K562 (cell line): ENCODE data around the gene ABHD18. TPM values are rescaled to one million over a fixed set of nuclear protein-coding genes. Genes with fewer than 3 reads are reported as not detected.
A peak's percentile ranks its signal among the peaks of the same experiment; 100 is the strongest.

ENCODE experiments used
- ARNT ChIP-seq, 2 experiments: fragments of 450-650 bp; IDR thresholded peaks; 2 replicates each; pipeline ENCODE4 v1.6.1; 2016; ENCODE audit warnings: mild to moderate bottlenecking in 1 of 2
- BCL6 ChIP-seq: fragments of 250-450 bp; sonication (Bioruptor Pico); IDR thresholded peaks from 2 replicates; pipeline ENCODE4 v1.4.0; 2020
- CBFA2T3 ChIP-seq: fragments of 450-650 bp; IDR thresholded peaks from 2 replicates; pipeline ENCODE4 v1.6.1; 2017
- CHCHD3 ChIP-seq: fragments of 250-450 bp; sonication (Bioruptor Pico); IDR thresholded peaks from 2 replicates; pipeline ENCODE4 v2.1.2; 2022; ENCODE audit warnings: mild to moderate bottlenecking
- CTBP1 ChIP-seq: fragments of 450-650 bp; IDR thresholded peaks from 2 replicates; pipeline ENCODE4 v1.6.1; 2016; ENCODE audit warnings: borderline replicate concordance
- FOXJ3 ChIP-seq: sonication (generic); formaldehyde crosslinking; IDR thresholded peaks from 2 replicates; pipeline ENCODE4 v1.4.0; 2020; ENCODE audit warnings: mild to moderate bottlenecking, missing genetic modification reagents
- HLTF ChIP-seq: fragments of 450-650 bp; IDR thresholded peaks from 2 replicates; pipeline ENCODE4 v1.6.1; 2016
- HMG20B ChIP-seq: fragments of 250-450 bp; sonication (Bioruptor Pico); IDR thresholded peaks from 2 replicates; pipeline ENCODE4 v1.5.0; 2021; ENCODE audit warnings: mild to moderate bottlenecking
- HNRNPL ChIP-seq: fragments of 200-400 bp; formaldehyde crosslinking; IDR thresholded peaks from 2 replicates; pipeline ENCODE4 v1.6.1; 2017; ENCODE audit warnings: low read depth, mild to moderate bottlenecking, low read length
- KAT7 ChIP-seq: sonication (generic); formaldehyde crosslinking; IDR thresholded peaks from 2 replicates; pipeline ENCODE4 v1.8.0; 2022; ENCODE audit warnings: missing genetic modification reagents, mild to moderate bottlenecking, borderline replicate concordance
- KDM1A ChIP-seq, 2 experiments: fragments of 450-650 bp; IDR thresholded peaks; 2 replicates each; pipeline ENCODE4 v1.6.1; 2016; ENCODE audit warnings: mild to moderate bottlenecking in 2 of 2
- L3MBTL2 ChIP-seq: fragments of 450-650 bp; IDR thresholded peaks from 2 replicates; pipeline ENCODE4 v1.6.1; 2016; ENCODE audit warnings: mild to moderate bottlenecking, moderate library complexity
- MCM3 ChIP-seq: fragments of 450-650 bp; IDR thresholded peaks from 2 replicates; pipeline ENCODE4 v1.6.1; 2016
- MTA3 ChIP-seq: fragments of 450-650 bp; formaldehyde crosslinking; IDR thresholded peaks from 2 replicates; pipeline ENCODE4 v1.6.1; 2017; ENCODE audit warnings: mild to moderate bottlenecking, borderline replicate concordance
- NELFE ChIP-seq: IDR thresholded peaks from 2 replicates; pipeline ENCODE4 v1.6.1; 2011; ENCODE audit warnings: mild to moderate bottlenecking; ENCODE audit not compliant: insufficient read depth, insufficient read length
- RBBP5 ChIP-seq: fragments of 200-600 bp; sonication (generic); IDR thresholded peaks from 2 replicates; pipeline ENCODE4 v1.6.1; 2012; ENCODE audit warnings: borderline replicate concordance, mild to moderate bottlenecking, low read length, control low read depth, inconsistent platforms; ENCODE audit not compliant: insufficient read depth, poor library complexity, severe bottlenecking
- SAP30 ChIP-seq: fragments of 200-600 bp; sonication (generic); IDR thresholded peaks from 2 replicates; pipeline ENCODE4 v1.6.1; 2012; ENCODE audit warnings: borderline replicate concordance, low read depth, mild to moderate bottlenecking, moderate library complexity, low read length, control low read depth, inconsistent platforms; ENCODE audit not compliant: insufficient read depth, poor library complexity, severe bottlenecking
- SNIP1 ChIP-seq: fragments of 450-650 bp; IDR thresholded peaks from 2 replicates; pipeline ENCODE4 v1.7.1; 2017; ENCODE audit warnings: low read depth, mild to moderate bottlenecking
- TAF1 ChIP-seq: IDR thresholded peaks from 2 replicates; pipeline ENCODE4 v1.6.1; 2011; ENCODE audit warnings: mild to moderate bottlenecking, low read length, moderate library complexity; ENCODE audit not compliant: insufficient read depth, control insufficient read depth, severe bottlenecking; ENCODE audit errors: extremely low read depth
- TEAD1 ChIP-seq, 2 experiments: fragments of 450-650 bp in 1 of 2; sonication (generic) in 1 of 2; formaldehyde crosslinking; IDR thresholded peaks; 2 replicates each; pipeline versions ENCODE4 v1.4.0 to v1.8.0; 2020 to 2022; ENCODE audit warnings: mild to moderate bottlenecking in 2 of 2, missing genetic modification reagents in 1 of 2
- polyA plus RNA-seq, 8 experiments: library from polyadenylated mRNA; depleted of rRNA in 4 of 8; stranded (reverse) in 5 of 8; unstranded in 3 of 8; fragments of >200 nt; fragmentation: Nextera tagmentation in 2 of 8; fragmentation: Illumina TruSeq in 1 of 8; extraction: Ambion mirVana in 2 of 8; extraction: Trizol in 1 of 8; gene quantifications; 2 replicates each; pipeline versions ENCODE4 v1.2.1 to v1.2.3, GENCODE V29; 2011 to 2014; ENCODE audit warnings: inconsistent platforms in 1 of 8, missing spikeins in 1 of 8
- total RNA-seq, 7 experiments: library from RNA; depleted of rRNA in 6 of 7; stranded (reverse); fragments of >200 nt in 6 of 7; fragmentation: Illumina TruSeq in 2 of 7; extraction: Trizol in 2 of 7; gene quantifications; 2 replicates each; pipeline versions ENCODE4 v1.2.1 to v1.2.3, GENCODE V29; 2011 to 2021; ENCODE audit warnings: low replicate concordance in 1 of 7
- TF ChIP-seq, protein P1 (sequence below), 3 experiments: fragments of 200-800 bp in 1 of 3; sonication (Bioruptor generic) in 1 of 3; sonication (generic) in 1 of 3; formaldehyde crosslinking in 1 of 3; IDR thresholded peaks; 2 replicates each; pipeline versions ENCODE4 v1.6.1 to v1.8.0; 2016 to 2022; ENCODE audit warnings: mild to moderate bottlenecking in 2 of 3, missing compliant biosample characterization in 2 of 3, missing genetic modification characterization in 2 of 3, missing genetic modification reagents in 1 of 3
- TF ChIP-seq, protein P2 (sequence below), 2 experiments: fragments of 450-650 bp; IDR thresholded peaks; 2 replicates each; pipeline ENCODE4 v1.6.1; 2016
- TF ChIP-seq, protein P3 (sequence below): fragments of 250-450 bp; sonication (Bioruptor Pico); IDR thresholded peaks from 2 replicates; pipeline ENCODE4 v1.9.0; 2021; ENCODE audit warnings: mild to moderate bottlenecking, inconsistent platforms

ABHD18 gene
- total and polyA plus RNA-seq, 9 of the 15 experiments (the other 6 are each of a cell fraction or from before 2014, with no cell fraction given), result 6.1 to 25.0 (median 16.0) TPM

DNA sequence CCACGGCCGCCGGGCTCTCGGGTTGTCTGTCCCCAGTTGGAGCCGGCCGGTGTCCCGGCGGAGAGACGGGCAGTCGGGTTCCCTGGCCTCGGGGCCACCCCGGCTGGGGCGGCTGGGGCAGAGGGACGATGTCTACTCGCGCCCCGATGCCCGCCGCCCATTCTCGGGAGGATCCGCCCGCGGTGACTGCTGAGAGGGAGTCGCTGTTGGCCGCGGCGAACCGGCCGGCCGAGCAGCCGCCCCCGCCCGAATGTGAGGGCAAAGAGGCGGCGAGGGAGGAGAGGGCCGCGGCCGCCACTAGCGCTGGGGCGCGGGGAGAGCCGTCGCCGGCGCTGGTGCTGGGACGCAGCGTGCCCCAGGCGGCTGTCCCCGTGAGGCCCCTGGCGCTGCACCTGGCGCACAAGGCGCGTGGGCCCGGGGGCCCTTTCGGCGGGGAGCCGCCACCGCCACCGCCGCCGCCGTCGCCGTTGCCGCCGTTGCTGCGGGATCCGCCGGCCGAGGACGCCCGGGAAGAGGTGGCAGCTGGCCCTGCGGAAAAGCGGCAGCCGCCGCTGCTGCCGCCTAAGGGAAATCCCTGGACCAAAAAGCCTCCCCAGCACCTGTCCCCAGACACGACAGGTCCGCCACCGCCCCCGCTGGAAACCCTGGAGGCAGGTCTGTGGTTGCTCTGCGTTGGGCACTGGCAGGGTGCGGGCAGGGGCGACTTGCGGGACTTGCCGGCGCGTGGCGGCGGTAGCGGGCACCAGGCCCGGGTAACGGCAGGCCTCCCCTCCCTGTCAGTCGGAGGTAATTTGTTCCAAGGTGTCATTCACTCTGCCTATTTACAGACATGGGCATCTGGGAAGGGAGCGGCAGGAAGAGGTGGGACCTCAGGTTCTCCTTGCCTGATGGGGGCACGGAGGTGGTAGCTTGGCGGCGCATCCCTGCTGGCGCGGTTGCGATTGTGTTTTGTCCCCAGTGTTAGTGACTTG is 96.6 kb downstream of the ABHD18 start (continued):
- TF ChIP-seq, protein P1, sequence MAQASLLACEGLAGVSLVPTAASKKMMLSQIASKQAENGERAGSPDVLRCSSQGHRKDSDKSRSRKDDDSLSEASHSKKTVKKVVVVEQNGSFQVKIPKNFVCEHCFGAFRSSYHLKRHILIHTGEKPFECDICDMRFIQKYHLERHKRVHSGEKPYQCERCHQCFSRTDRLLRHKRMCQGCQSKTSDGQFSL (CRISPR knock-in tag; IDR thresholded peaks at IDR 0.05), result 0 out of 2 replicates have a peak, but pooled peaks have one; percentile 30
- TF ChIP-seq, protein P1 (tag; IDR thresholded peaks at IDR 0.05), result no peak
- no peak for TF ChIP-seq SNIP1
- no peak for TF ChIP-seq ARNT (IDR thresholded peaks at IDR 0.05)
- 0 out of 2 replicates have a peak, but pooled peaks have one; percentile 46 for TF ChIP-seq MTA3
- peak; percentile 26; the same call in 1 of the 2 replicates for TF ChIP-seq CTBP1
- TF ChIP-seq NELFE, result no peak
- no peak for TF ChIP-seq KDM1A (IDR thresholded peaks at IDR 0.05)
- TF ChIP-seq L3MBTL2, result peak; percentile 9; the same call in 1 of the 2 replicates
- TF ChIP-seq, protein P2, sequence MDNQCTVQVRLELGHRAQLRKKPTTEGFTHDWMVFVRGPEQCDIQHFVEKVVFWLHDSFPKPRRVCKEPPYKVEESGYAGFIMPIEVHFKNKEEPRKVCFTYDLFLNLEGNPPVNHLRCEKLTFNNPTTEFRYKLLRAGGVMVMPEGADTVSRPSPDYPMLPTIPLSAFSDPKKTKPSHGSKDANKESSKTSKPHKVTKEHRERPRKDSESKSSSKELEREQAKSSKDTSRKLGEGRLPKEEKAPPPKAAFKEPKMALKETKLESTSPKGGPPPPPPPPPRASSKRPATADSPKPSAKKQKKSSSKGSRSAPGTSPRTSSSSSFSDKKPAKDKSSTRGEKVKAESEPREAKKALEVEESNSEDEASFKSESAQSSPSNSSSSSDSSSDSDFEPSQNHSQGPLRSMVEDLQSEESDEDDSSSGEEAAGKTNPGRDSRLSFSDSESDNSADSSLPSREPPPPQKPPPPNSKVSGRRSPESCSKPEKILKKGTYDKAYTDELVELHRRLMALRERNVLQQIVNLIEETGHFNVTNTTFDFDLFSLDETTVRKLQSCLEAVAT (IDR thresholded peaks at IDR 0.05), result 0 out of 4 replicates have a peak, but pooled peaks of 1 of the 2 experiments have one; percentile 43
- no peak for TF ChIP-seq HMG20B (CRISPR knock-in tag)
- 0 out of 2 replicates have a peak, but pooled peaks have one; percentile 30 for TF ChIP-seq KAT7 (CRISPR knock-in tag)
- TF ChIP-seq HNRNPL, result 0 out of 2 replicates have a peak, but pooled peaks have one; percentile 67
- TF ChIP-seq FOXJ3 (CRISPR knock-in tag), result no peak
- no peak for TF ChIP-seq CHCHD3 (CRISPR knock-in tag)
- TF ChIP-seq TEAD1 (CRISPR knock-in tag; IDR thresholded peaks at IDR 0.05), result peak in 1 of 2 experiments; percentile 20; a peak in 1 of 4 replicates
- no peak for TF ChIP-seq CBFA2T3
- TF ChIP-seq, protein P3, sequence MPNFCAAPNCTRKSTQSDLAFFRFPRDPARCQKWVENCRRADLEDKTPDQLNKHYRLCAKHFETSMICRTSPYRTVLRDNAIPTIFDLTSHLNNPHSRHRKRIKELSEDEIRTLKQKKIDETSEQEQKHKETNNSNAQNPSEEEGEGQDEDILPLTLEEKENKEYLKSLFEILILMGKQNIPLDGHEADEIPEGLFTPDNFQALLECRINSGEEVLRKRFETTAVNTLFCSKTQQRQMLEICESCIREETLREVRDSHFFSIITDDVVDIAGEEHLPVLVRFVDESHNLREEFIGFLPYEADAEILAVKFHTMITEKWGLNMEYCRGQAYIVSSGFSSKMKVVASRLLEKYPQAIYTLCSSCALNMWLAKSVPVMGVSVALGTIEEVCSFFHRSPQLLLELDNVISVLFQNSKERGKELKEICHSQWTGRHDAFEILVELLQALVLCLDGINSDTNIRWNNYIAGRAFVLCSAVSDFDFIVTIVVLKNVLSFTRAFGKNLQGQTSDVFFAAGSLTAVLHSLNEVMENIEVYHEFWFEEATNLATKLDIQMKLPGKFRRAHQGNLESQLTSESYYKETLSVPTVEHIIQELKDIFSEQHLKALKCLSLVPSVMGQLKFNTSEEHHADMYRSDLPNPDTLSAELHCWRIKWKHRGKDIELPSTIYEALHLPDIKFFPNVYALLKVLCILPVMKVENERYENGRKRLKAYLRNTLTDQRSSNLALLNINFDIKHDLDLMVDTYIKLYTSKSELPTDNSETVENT, result peak; percentile 72
- TF ChIP-seq HLTF, result no peak
- no peak for TF ChIP-seq BCL6 (CRISPR knock-in tag)
- TF ChIP-seq MCM3, result no peak
- peak; percentile 64 for TF ChIP-seq SAP30
- peak; percentile 62 for TF ChIP-seq RBBP5
- TF ChIP-seq TAF1, result peak; percentile 33
